ENCODE measurements around the gene ANKRD33. TPM values are rescaled to one million over a fixed set of nuclear protein-coding genes. Genes with fewer than 3 reads are reported as not detected.

Gene ANKRD33
- polyA plus RNA-seq, 1 of the 3 experiments (the other 2 are of a cell fraction) = not detected

GRCh38 chr12:51890511-51891171 lies 2.7 kb downstream of the ANKRD33 start:
- Histone ChIP-seq H3K9ac (no peak overlapping the region), H3K36me3 (replicated peaks in 1 of 2; ENCODE audit: control insufficient read depth in 1 of 2, insufficient read depth in 2 of 2, low read length in 1 of 2) (no peaks in the 10 kb centered on the region), H3K4me3 (ENCODE audit: low read depth in 2 of 2, low read length in 1 of 2) (no peak overlapping the region), H3K79me2 (ENCODE audit: insufficient read depth) (no peaks in the 10 kb centered on the region), H3K27ac (ENCODE audit: low read depth in 2 of 2, low read length in 1 of 2) (no peak overlapping the region), H3F3A (replicated peaks; ENCODE audit: insufficient read depth) (no peaks in the 10 kb centered on the region), H3K27me3 (ENCODE audit: insufficient read depth) (no peaks in the 10 kb centered on the region), H2AFZ (ENCODE audit: low read depth) (no peak overlapping the region), H3K9me3 (no peaks in the 10 kb centered on the region), H3K4me1 (ENCODE audit: control insufficient read depth in 1 of 2, insufficient read depth in 2 of 2, low read depth in 1 of 2, low read length in 1 of 2) (peaks cover 0 to 6% of the 10 kb centered on the region in 2 experiments; a peak in 1 of 4 replicates), H3K4me2 (no peak overlapping the region), H3K9me2 (no peaks in the 10 kb centered on the region), H4K20me1 (ENCODE audit: insufficient read depth) (no peaks in the 10 kb centered on the region)
- ChIA-PET CTCF (interaction anchor here (0.7 to 12.2 kb wide), 10 partner anchors 11 to 470 kb away, joined by 3 to 141 read pairs (median 4); no protein-coding TSS in a partner anchor), POLR2A (no interaction called here)
- WGBS (ENCODE audit: low lambda C conversion rate) = 68% methylated on average over 14 of the region's 22 CpGs
- DNase-seq = peak; percentile 15
- TF ChIP-seq SMC3 (IDR thresholded peaks at IDR 0.05; ENCODE audit: low read depth, low read length) (no peak), CHD2 (IDR thresholded peaks at IDR 0.05; ENCODE audit: low read length, partially characterized antibody) (no peak), RCOR1 (IDR thresholded peaks at IDR 0.05; ENCODE audit: low read length) (no peak), IRF3 (IDR thresholded peaks at IDR 0.05; ENCODE audit: low read depth, low read length) (no peak), RXRA (IDR thresholded peaks at IDR 0.05; ENCODE audit: borderline replicate concordance, low read depth) (no peak)

GRCh38 chr12:51891843-51892242 lies 3.9 kb downstream of the ANKRD33 start:
- H2AFZ ChIP-seq (ENCODE audit: low read depth) = no peak overlapping the region
- no peak overlapping the region for H3K9ac ChIP-seq
- H3K4me2 ChIP-seq = no peak overlapping the region
- ChIA-PET POLR2A (no interaction called here), CTCF (interaction anchor here (0.6 to 12.2 kb wide), 15 partner anchors 13 to 1699 kb away, joined by 3 to 141 read pairs (median 5); partner anchors contain the start of gene TAMALIN)
- no peaks in the 10 kb centered on the region for H3F3A ChIP-seq (replicated peaks; ENCODE audit: insufficient read depth)
- no peak overlapping the region for H3K4me3 ChIP-seq (ENCODE audit: low read depth in 2 of 2, low read length in 1 of 2)
- peaks cover 0 to 9% of the 10 kb centered on the region in 2 experiments; a peak in 1 of 4 replicates for H3K4me1 ChIP-seq (ENCODE audit: control insufficient read depth in 1 of 2, insufficient read depth in 2 of 2, low read depth in 1 of 2, low read length in 1 of 2)
- H3K36me3 ChIP-seq (replicated peaks in 1 of 2; ENCODE audit: control insufficient read depth in 1 of 2, insufficient read depth in 2 of 2, low read length in 1 of 2) = no peaks in the 10 kb centered on the region
- no peak for TF ChIP-seq FOSL2 (IDR thresholded peaks at IDR 0.05; ENCODE audit: borderline replicate concordance, low read depth)
- TF ChIP-seq RAD21 (IDR thresholded peaks at IDR 0.05; ENCODE audit: low read length) = peak; percentile 68
- TF ChIP-seq RFX5 (IDR thresholded peaks at IDR 0.05; ENCODE audit: low read length) = no peak
- TF ChIP-seq SMC3 (IDR thresholded peaks at IDR 0.05; ENCODE audit: low read depth, low read length) = no peak
- no peak for TF ChIP-seq EP300 (IDR thresholded peaks at IDR 0.05; ENCODE audit: borderline replicate concordance in 1 of 2, low read depth in 1 of 2, low read length in 1 of 2)
- TF ChIP-seq REST (IDR thresholded peaks at IDR 0.05; ENCODE audit: low read depth, low read length) = no peak
- no peak for TF ChIP-seq TCF12 (IDR thresholded peaks at IDR 0.05)
- TF ChIP-seq CTCF (IDR thresholded peaks at IDR 0.05) = peak; percentile 61
- no peak for TF ChIP-seq CHD2 (IDR thresholded peaks at IDR 0.05; ENCODE audit: low read length, partially characterized antibody)
- no peak for TF ChIP-seq JUND (IDR thresholded peaks at IDR 0.05)
- TF ChIP-seq RXRA (IDR thresholded peaks at IDR 0.05; ENCODE audit: borderline replicate concordance, low read depth) = no peak
- no peaks in the 10 kb centered on the region for H3K27me3 ChIP-seq (ENCODE audit: insufficient read depth)
- H4K20me1 ChIP-seq (ENCODE audit: insufficient read depth) = no peaks in the 10 kb centered on the region
- H3K27ac ChIP-seq (ENCODE audit: low read depth in 2 of 2, low read length in 1 of 2) = no peak overlapping the region
- DNase-seq = no peak
- H3K79me2 ChIP-seq (ENCODE audit: insufficient read depth) = no peaks in the 10 kb centered on the region
- no peaks in the 10 kb centered on the region for H3K9me2 ChIP-seq
- H3K9me3 ChIP-seq = no peaks in the 10 kb centered on the region

Measured in SK-N-SH (cell line).